Measurements from ENCODE around the gene CARD19.

The CARD19 gene

DNA sequence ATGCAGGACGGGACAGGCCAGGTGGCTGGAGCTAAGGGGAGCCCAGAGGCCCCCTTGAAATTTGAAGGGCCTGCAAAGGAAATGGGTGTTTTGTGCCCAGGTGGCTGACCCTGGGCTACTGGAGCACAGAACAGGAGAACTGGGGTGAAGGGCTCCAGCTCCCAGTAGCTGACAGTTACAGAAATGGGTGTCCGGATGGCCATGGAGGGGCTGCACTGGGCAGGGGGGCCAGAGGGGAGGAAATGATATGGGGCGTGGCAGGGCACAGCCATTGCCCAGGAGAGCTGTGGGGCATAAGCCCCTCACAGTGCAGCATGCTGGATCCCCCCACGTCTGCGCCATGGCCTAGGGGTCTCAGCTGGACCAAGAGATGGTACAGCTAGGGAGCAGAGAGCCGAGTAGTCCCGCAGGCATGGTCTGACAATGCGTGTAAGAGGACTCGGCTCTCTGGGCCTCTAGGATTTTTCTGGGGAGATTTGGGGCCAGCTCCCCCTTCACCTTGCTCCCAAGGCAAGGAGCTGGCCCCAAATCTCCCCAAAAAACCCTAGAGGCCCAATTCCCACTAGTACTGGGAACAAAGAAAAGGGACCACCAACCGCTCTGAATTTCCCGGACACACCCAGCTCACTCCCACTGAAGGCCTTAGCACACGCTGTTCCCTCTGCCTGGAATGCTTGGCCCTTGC, 7.9 kb upstream of the CARD19 start:
- peaks cover 0 to 9% of the 10 kb centered on the region in 2 donors for H3K36me3 ChIP-seq (ENCODE audit: control insufficient read depth in 1 of 2, insufficient read depth in 2 of 2, low read length in 2 of 2)
- H3K27ac ChIP-seq (ENCODE audit: low read depth, low read length) = no peak overlapping the region
- peaks cover 2 to 8% of the 10 kb centered on the region in 2 donors for H3K4me1 ChIP-seq (ENCODE audit: control insufficient read depth in 1 of 2, insufficient read depth in 2 of 2, low read length in 2 of 2)
- H3K27me3 ChIP-seq (ENCODE audit: control insufficient read depth in 1 of 2, insufficient read depth in 2 of 2, low read length in 2 of 2) = no peaks in the 10 kb centered on the region
- H3K4me3 ChIP-seq (ENCODE audit: low read depth in 1 of 2, low read length in 2 of 2) = no peak overlapping the region
- no peaks in the 10 kb centered on the region for H3K9me3 ChIP-seq (ENCODE audit: control insufficient read depth in 1 of 2, low read length in 2 of 2)
- H3K9ac ChIP-seq (ENCODE audit: low read depth in 1 of 2, low read length in 2 of 2) = no peak overlapping the region

DNA sequence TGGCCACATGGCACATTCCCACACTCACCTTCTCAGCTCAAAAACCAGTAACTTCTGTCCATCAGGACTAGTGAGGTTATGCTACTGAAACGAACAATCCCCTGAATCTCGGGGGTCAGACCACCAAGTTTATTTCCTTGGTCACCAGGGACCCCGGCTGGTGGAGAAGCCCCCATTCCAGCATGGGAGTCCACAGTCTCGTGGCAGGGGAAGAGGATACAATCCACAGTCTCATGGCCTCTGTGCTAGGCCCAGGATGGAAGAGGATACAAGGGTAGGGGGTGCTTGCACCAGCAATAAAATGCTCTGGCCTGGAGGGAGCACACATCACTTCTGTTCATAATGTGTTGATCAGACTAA, 7.4 kb upstream of the CARD19 start:
- H3K36me3 ChIP-seq (ENCODE audit: control insufficient read depth in 1 of 2, insufficient read depth in 2 of 2, low read length in 2 of 2) = peaks cover 0 to 9% of the 10 kb centered on the region in 2 donors
- H3K4me1 ChIP-seq (ENCODE audit: control insufficient read depth in 1 of 2, insufficient read depth in 2 of 2, low read length in 2 of 2) = peaks cover 6 to 12% of the 10 kb centered on the region in 2 donors
- no peak overlapping the region for H3K4me3 ChIP-seq (ENCODE audit: low read depth in 1 of 2, low read length in 2 of 2)
- H3K27ac ChIP-seq (ENCODE audit: low read depth, low read length) = no peak overlapping the region
- no peak overlapping the region for H3K9ac ChIP-seq (ENCODE audit: low read depth in 1 of 2, low read length in 2 of 2)
- H3K27me3 ChIP-seq (ENCODE audit: control insufficient read depth in 1 of 2, insufficient read depth in 2 of 2, low read length in 2 of 2) = no peaks in the 10 kb centered on the region
- H3K9me3 ChIP-seq (ENCODE audit: control insufficient read depth in 1 of 2, low read length in 2 of 2) = no peaks in the 10 kb centered on the region

DNA sequence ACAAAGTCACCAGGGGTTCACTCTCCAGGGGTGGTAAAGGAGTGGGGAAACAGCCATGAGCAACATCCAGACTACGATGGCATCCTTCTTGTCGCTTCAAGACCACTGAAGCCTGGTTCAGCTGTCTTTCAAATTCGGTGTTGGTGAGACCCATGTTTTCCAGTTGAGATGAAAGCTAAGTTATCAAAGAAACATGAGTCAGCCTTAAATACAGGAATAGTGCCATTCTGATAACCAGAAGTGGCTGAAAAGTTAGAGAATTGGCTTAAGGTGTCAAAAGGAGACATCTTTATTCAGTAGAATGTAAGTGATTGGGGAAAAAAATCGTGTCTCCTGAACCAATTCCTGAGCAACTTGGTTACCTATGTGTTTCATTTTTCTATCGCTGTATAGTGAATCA, 7.0 kb upstream of the CARD19 start:
- Histone ChIP-seq H3K4me3 (ENCODE audit: low read depth in 1 of 2, low read length in 2 of 2) (no peak overlapping the region), H3K9me3 (ENCODE audit: control insufficient read depth in 1 of 2, low read length in 2 of 2) (no peaks in the 10 kb centered on the region), H3K27me3 (ENCODE audit: control insufficient read depth in 1 of 2, insufficient read depth in 2 of 2, low read length in 2 of 2) (no peaks in the 10 kb centered on the region), H3K27ac (ENCODE audit: low read depth, low read length) (no peak overlapping the region), H3K4me1 (ENCODE audit: control insufficient read depth in 1 of 2, insufficient read depth in 2 of 2, low read length in 2 of 2) (peaks cover 10 to 14% of the 10 kb centered on the region in 2 donors), H3K36me3 (ENCODE audit: control insufficient read depth in 1 of 2, insufficient read depth in 2 of 2, low read length in 2 of 2) (peaks cover 0 to 9% of the 10 kb centered on the region in 2 donors), H3K9ac (ENCODE audit: low read depth in 1 of 2, low read length in 2 of 2) (no peak overlapping the region)

DNA sequence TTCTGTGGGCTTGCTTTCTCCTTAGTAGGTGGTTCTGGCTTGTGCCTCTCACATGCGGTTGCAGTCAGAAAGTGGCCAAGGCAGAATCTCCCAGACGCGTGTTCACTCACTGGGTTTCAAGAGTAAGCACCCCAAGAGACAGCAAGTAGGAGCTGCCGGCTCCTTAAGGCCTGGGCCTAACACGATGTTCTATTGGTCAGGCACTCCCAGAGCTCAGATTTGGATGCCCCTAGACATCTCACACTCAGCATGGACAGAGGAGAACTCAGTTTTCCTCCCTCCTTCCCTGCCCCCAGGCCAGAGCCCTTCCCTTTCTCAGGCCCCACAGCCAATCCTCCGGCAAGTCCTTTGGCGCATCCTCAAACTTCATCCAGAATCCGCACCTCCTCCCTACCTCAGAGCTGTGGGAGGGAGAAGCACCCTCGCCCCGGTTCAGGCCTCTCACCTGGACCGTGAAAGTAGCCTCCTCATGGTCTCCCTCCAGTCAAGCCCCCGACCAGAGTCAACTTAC, 6.5 kb upstream of the CARD19 start:
- no peak overlapping the region for H3K9ac ChIP-seq (ENCODE audit: low read depth in 1 of 2, low read length in 2 of 2)

DNA sequence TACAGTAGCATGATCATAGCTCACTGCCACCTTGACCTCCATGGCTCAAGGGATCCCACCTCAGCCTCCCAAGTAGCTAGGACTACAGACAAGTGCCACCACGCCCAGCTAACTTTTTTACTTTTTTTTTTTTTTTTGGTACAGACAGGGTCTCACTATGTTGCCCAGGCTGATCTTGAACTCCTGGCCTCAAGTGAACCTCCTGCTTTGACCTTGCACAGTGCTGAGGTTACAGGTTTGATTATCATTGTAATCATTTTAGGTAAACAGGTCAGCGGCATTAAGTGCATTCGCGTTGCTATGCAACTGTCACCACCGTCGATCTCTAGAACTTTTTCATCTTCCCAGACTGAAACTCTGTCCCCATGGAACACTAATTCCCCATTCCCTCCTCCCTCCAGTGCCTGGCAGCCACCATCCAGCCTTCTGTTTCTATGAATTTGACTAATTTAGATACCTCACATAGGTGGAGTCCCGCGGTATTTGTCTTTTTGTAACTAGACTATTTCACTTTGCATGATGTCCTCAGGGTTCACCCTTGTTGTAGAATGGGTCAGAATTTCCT, 5.8 kb upstream of the CARD19 start:
- H3K9ac ChIP-seq (ENCODE audit: low read depth in 1 of 2, low read length in 2 of 2) = no peak overlapping the region
- H3K27me3 ChIP-seq (ENCODE audit: control insufficient read depth in 1 of 2, insufficient read depth in 2 of 2, low read length in 2 of 2) = no peaks in the 10 kb centered on the region
- peaks cover 22 to 23% of the 10 kb centered on the region in 2 donors for H3K4me1 ChIP-seq (ENCODE audit: control insufficient read depth in 1 of 2, insufficient read depth in 2 of 2, low read length in 2 of 2)
- no peaks in the 10 kb centered on the region for H3K9me3 ChIP-seq (ENCODE audit: control insufficient read depth in 1 of 2, low read length in 2 of 2)
- no peak overlapping the region for H3K27ac ChIP-seq (ENCODE audit: low read depth, low read length)
- H3K36me3 ChIP-seq (ENCODE audit: control insufficient read depth in 1 of 2, insufficient read depth in 2 of 2, low read length in 2 of 2) = peaks cover 0 to 4% of the 10 kb centered on the region in 2 donors
- no peak overlapping the region for H3K4me3 ChIP-seq (ENCODE audit: low read depth in 1 of 2, low read length in 2 of 2)

More for the DNA sequence above, 6.5 kb upstream of the CARD19 start:
- H3K4me3 ChIP-seq (ENCODE audit: low read depth in 1 of 2, low read length in 2 of 2) = no peak overlapping the region
- H3K36me3 ChIP-seq (ENCODE audit: control insufficient read depth in 1 of 2, insufficient read depth in 2 of 2, low read length in 2 of 2) = peaks cover 0 to 7% of the 10 kb centered on the region in 2 donors
- no peaks in the 10 kb centered on the region for H3K9me3 ChIP-seq (ENCODE audit: control insufficient read depth in 1 of 2, low read length in 2 of 2)
- peaks cover 15 to 17% of the 10 kb centered on the region in 2 donors for H3K4me1 ChIP-seq (ENCODE audit: control insufficient read depth in 1 of 2, insufficient read depth in 2 of 2, low read length in 2 of 2)
- H3K27me3 ChIP-seq (ENCODE audit: control insufficient read depth in 1 of 2, insufficient read depth in 2 of 2, low read length in 2 of 2) = no peaks in the 10 kb centered on the region
- no peak overlapping the region for H3K27ac ChIP-seq (ENCODE audit: low read depth, low read length)

DNA sequence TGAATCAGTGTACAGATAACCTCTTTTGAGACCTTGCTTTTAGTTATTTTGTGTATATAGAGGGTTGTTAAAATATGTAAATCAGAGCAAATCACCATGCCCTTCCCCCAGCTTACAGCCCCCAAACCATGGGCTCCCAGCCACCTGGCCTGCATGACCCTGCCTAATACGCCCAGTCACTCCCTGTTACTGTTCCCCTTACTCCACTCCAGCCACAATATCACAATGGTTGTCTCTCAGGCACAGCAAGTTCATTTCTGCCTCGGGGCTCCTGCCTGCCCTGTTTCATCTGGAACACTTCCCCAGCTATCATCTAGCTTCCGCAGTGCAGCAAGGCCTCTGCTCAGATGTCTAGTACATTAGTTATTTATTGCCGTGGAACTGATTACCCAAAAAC, 5.0 kb upstream of the CARD19 start:
- Histone ChIP-seq H3K4me3 (ENCODE audit: low read depth in 1 of 2, low read length in 2 of 2) (no peak overlapping the region), H3K9me3 (ENCODE audit: control insufficient read depth in 1 of 2, low read length in 2 of 2) (no peaks in the 10 kb centered on the region), H3K27me3 (ENCODE audit: control insufficient read depth in 1 of 2, insufficient read depth in 2 of 2, low read length in 2 of 2) (no peaks in the 10 kb centered on the region), H3K4me1 (ENCODE audit: control insufficient read depth in 1 of 2, insufficient read depth in 2 of 2, low read length in 2 of 2) (peaks cover 22 to 24% of the 10 kb centered on the region in 2 donors), H3K9ac (ENCODE audit: low read depth in 1 of 2, low read length in 2 of 2) (no peak overlapping the region), H3K36me3 (ENCODE audit: control insufficient read depth in 1 of 2, insufficient read depth in 2 of 2, low read length in 2 of 2) (no peaks in the 10 kb centered on the region), H3K27ac (ENCODE audit: low read depth, low read length) (no peak overlapping the region)

DNA sequence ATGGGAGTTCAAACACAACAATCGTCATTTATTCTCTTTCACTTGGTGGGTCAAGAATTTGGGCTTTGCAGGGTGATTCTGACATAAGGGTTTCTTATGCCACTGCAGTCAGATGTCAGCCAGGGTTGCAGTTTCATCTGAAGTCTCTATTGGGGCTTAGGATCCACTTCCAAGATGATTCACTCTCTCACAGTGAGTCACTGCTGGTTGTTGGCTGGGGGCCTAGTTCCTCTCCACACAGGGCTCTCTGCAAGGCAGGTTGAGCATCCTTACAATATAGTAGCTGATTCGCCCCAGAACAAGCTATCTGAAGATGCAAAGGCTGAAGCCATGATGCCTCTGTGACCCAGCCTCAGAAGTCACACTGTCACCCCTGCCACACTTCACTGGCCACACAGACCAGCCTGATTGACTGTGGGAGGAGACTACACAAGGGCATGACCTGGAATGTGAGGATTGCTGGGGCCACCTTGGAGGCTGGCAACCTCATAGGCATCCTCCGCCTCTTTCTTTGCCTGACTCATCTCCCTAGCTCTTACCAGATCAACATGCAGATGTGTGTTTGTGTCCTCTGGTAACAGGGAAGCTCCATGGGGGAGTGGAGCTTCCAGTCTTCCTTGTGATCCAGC, 4.5 kb upstream of the CARD19 start:
- H3K27me3 ChIP-seq (ENCODE audit: control insufficient read depth in 1 of 2, insufficient read depth in 2 of 2, low read length in 2 of 2) = no peaks in the 10 kb centered on the region
- H3K4me3 ChIP-seq (ENCODE audit: low read depth in 1 of 2, low read length in 2 of 2) = no peak overlapping the region
- H3K36me3 ChIP-seq (ENCODE audit: control insufficient read depth in 1 of 2, insufficient read depth in 2 of 2, low read length in 2 of 2) = no peaks in the 10 kb centered on the region
- H3K9me3 ChIP-seq (ENCODE audit: control insufficient read depth in 1 of 2, low read length in 2 of 2) = no peaks in the 10 kb centered on the region
- H3K9ac ChIP-seq (ENCODE audit: low read depth in 1 of 2, low read length in 2 of 2) = no peak overlapping the region
- H3K4me1 ChIP-seq (ENCODE audit: control insufficient read depth in 1 of 2, insufficient read depth in 2 of 2, low read length in 2 of 2) = peaks cover 22 to 24% of the 10 kb centered on the region in 2 donors
- no peak overlapping the region for H3K27ac ChIP-seq (ENCODE audit: low read depth, low read length)

DNA sequence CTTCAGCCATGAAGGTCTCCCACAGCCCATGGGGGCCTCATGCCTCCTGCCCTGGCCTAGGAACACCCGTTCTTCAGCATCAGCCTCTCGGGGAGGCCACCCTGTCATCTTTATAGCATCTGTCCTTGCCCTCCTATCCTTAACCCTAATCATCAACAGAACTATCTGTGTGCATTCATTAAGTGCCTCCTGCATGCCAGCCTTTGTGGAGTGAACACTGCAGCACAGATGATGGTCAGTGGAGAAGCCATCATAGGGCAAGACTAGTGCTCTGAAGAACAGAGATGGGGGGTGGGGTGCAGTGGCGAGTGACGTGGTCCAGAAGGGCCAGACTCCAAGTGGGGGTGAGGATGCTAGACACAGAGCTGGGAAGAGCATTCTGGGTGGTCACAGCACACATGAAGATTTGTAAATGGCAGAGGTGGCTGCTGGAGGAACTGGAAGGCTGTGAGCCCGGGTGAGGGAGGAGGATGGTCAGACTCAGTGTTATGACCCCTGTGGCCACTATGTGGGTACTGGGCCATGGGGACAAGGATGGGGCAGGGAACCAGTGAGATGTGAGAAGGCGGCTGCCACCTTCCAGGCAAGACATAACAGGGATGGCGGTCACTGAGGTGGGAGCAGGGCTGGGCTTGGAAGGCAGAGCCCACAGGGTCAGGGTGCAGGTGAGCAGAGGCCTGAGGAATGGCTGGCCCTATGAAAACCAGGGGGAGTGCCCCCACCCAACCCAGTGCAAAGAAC, 3.6 kb upstream of the CARD19 start:
- Histone ChIP-seq H3K4me1 (ENCODE audit: control insufficient read depth in 1 of 2, insufficient read depth in 2 of 2, low read length in 2 of 2) (peaks cover 27 to 32% of the 10 kb centered on the region in 2 donors), H3K9me3 (ENCODE audit: control insufficient read depth in 1 of 2, low read length in 2 of 2) (no peaks in the 10 kb centered on the region), H3K27me3 (ENCODE audit: control insufficient read depth in 1 of 2, insufficient read depth in 2 of 2, low read length in 2 of 2) (no peaks in the 10 kb centered on the region), H3K4me3 (ENCODE audit: low read depth in 1 of 2, low read length in 2 of 2) (no peak overlapping the region), H3K27ac (ENCODE audit: low read depth, low read length) (no peak overlapping the region), H3K36me3 (ENCODE audit: control insufficient read depth in 1 of 2, insufficient read depth in 2 of 2, low read length in 2 of 2) (no peaks in the 10 kb centered on the region), H3K9ac (ENCODE audit: low read depth in 1 of 2, low read length in 2 of 2) (no peak overlapping the region)

DNA sequence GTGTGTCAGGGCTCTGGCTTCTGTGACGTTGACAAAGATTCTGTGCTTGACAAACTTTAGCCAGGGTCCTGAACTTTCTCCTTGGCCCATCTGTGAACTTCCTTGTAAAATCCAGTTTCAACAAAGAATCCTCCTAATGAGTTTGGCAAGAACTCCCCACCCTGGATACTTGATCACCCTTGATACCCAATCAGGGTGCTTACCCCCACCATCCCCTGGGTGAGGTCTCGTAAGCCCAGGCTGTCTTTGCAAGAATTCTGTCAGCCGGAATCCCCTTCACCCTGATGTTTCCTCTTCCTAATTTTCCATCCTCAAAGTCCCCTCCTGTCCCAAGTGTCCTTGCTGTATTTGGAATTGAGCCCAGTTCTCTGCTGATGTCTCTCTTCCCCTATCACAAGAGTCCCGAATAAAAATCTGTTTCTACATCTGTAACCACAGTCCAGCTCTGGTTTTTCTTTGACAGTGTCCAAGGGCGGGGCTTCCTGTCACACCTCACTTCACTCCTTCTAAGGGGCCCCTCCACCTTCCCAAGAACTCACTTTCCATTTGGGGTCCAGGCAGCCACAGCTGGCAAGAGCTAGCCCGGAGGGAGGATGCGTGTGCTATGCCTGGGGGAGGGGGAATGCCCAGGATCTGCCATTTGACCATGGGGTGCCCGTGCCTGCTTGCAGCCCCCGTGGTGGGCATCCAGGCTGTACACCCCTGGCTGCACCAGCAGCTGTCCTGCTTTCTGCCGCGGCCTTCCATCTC, 2.7 kb upstream of the CARD19 start:
- no peaks in the 10 kb centered on the region for H3K36me3 ChIP-seq (ENCODE audit: control insufficient read depth in 1 of 2, insufficient read depth in 2 of 2, low read length in 2 of 2)
- H3K9me3 ChIP-seq (ENCODE audit: control insufficient read depth in 1 of 2, low read length in 2 of 2) = no peaks in the 10 kb centered on the region
- no peaks in the 10 kb centered on the region for H3K27me3 ChIP-seq (ENCODE audit: control insufficient read depth in 1 of 2, insufficient read depth in 2 of 2, low read length in 2 of 2)
- peaks cover 35 to 41% of the 10 kb centered on the region in 2 donors for H3K4me1 ChIP-seq (ENCODE audit: control insufficient read depth in 1 of 2, insufficient read depth in 2 of 2, low read length in 2 of 2)
- no peak overlapping the region for H3K4me3 ChIP-seq (ENCODE audit: low read depth in 1 of 2, low read length in 2 of 2)
- H3K27ac ChIP-seq (ENCODE audit: low read depth, low read length) = no peak overlapping the region
- no peak overlapping the region for H3K9ac ChIP-seq (ENCODE audit: low read depth in 1 of 2, low read length in 2 of 2)

All from duodenal mucosa (tissue), 2 donors.